Vagina (tissue), 2 donors: Measurements from ENCODE around the gene DDI1. TPM values are rescaled to one million over a fixed set of nuclear protein-coding genes. Genes with fewer than 3 reads are reported as not detected.

Experiments
- DNase-seq, 2 donors: peaks; one replicate each; pipeline ENCODE4 v3.0.0-alpha.2; 2017; ENCODE audit errors: extremely low spot score in 2 of 2
- H3K27ac ChIP-seq: fragments of 200-600 bp; sonication (generic); one replicate; pipeline ENCODE4 v1.5.1; 2019
- H3K27me3 ChIP-seq: fragments of 200-600 bp; sonication (generic); one replicate; pipeline ENCODE4 v1.5.1; 2019
- H3K36me3 ChIP-seq, 2 donors: fragments of 200-600 bp; sonication (generic); one replicate each; pipeline ENCODE4 v1.5.1; 2017 to 2019
- H3K4me1 ChIP-seq: fragments of 200-600 bp; sonication (generic); one replicate; pipeline ENCODE4 v1.5.1; 2019
- H3K4me3 ChIP-seq, 2 donors: fragments of 200-600 bp; sonication (generic); 1 replicate in 1 of 2; 2 replicates in 1 of 2; pipeline ENCODE4 v1.5.1; 2016 to 2019
- H3K9me3 ChIP-seq: fragments of 200-600 bp; sonication (generic); one replicate; pipeline ENCODE4 v1.5.1; 2019
- CTCF ChIP-seq, 3 experiments: fragments of 450-650 bp in 2 of 3; fragments of 200-600 bp in 1 of 3; sonication (generic) in 1 of 3; IDR thresholded peaks; one replicate each; pipeline ENCODE4 v1.5.1; 2017 to 2019; ENCODE audit warnings: antibody characterized with exemption in 3 of 3, mild to moderate bottlenecking in 2 of 3, moderate library complexity in 2 of 3
- POLR2A ChIP-seq, 2 donors: fragments of 450-650 bp; IDR thresholded peaks; one replicate each; pipeline ENCODE4 v1.6.1; 2017; ENCODE audit warnings: antibody characterized with exemption in 2 of 2, mild to moderate bottlenecking in 2 of 2, moderate library complexity in 2 of 2
- POLR2AphosphoS5 ChIP-seq, 2 donors: sonication (generic); formaldehyde crosslinking; IDR thresholded peaks; one replicate each; pipeline ENCODE4 v1.9.0; 2017; ENCODE audit warnings: antibody characterized with exemption in 2 of 2, mild to moderate bottlenecking in 2 of 2, low read depth in 1 of 2; ENCODE audit not compliant: insufficient read depth in 1 of 2
- intact Hi-C: fragments of 100-400 bp; cut with DNase I; formaldehyde crosslinking; loops from one replicate; pipeline ENCODE4 v1.15.1; 2023
- total RNA-seq: library from RNA; depleted of rRNA; stranded (reverse); fragments of >200 nt; gene quantifications from one replicate; pipeline ENCODE4 v1.2.3, GENCODE V29; 2016

Gene DDI1
- total RNA-seq, 1 donor from 2014 or later = not detected

DNA sequence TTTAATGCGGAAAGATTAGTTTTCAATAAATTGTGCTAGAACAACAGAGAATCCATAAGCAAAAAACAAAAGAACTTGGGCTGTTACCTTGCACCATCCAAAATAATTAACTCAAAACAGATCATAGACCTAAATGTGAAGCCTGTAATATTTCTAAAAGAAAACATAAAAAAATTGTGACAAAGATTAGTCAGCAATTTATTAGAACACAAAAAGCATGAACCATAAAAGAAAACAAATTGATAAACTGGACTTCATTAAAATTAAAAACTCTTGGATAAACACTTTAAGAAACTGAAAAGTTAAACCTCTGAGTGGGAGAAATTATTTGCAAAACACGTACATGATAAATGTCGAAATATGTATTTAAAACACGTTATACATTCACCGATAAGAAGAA, 21.5 kb downstream of the DDI1 start:
- Histone ChIP-seq H3K4me1 (peaks cover 25% of the 10 kb centered on the region), H3K9me3 (no peaks in the 10 kb centered on the region), H3K4me3 (no peak overlapping the region), H3K27ac (no peak overlapping the region), H3K36me3 (no peaks in the 10 kb centered on the region), H3K27me3 (no peaks in the 10 kb centered on the region)
- TF ChIP-seq CTCF (IDR thresholded peaks at IDR 0.05) (no peak), POLR2A (IDR thresholded peaks at IDR 0.05) (no peak), POLR2AphosphoS5 (IDR thresholded peaks at IDR 0.05; ENCODE audit: insufficient read depth in 1 of 2, low read depth in 1 of 2) (no peak)
- no peak for DNase-seq
- intact Hi-C loops = no loop called here

DNA sequence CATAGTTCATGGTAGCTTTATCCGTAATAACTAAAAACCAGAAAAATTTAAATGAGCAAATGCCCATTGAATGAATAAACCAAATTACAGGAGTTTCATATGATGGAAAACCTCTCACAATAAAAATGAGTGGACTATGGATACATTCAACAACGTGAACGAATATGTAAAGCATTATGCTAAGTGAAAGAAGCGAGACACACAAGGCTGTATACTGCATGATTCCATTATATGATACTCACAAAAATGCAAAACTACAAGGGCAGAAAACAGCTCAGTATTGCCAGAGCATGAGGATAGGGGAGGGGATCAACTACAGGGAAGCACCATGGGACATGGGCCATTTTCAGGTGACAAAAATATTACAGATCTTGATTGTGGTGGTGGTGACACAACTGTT, 22.2 kb downstream of the DDI1 start:
- intact Hi-C loops = no loop called here
- no peaks in the 10 kb centered on the region for H3K9me3 ChIP-seq
- no peak overlapping the region for H3K27ac ChIP-seq

GRCh38 chr11:104060004-104060794, 23.8 kb downstream of the DDI1 start:
- H3K36me3 ChIP-seq = no peaks in the 10 kb centered on the region
- intact Hi-C loops = no loop called here
- H3K4me3 ChIP-seq = no peak overlapping the region
- TF ChIP-seq POLR2AphosphoS5 (IDR thresholded peaks at IDR 0.05; ENCODE audit: insufficient read depth in 1 of 2, low read depth in 1 of 2) = no peak
- TF ChIP-seq POLR2A (IDR thresholded peaks at IDR 0.05) = no peak
- TF ChIP-seq CTCF (IDR thresholded peaks at IDR 0.05) = no peak
- peaks cover 12% of the 10 kb centered on the region for H3K4me1 ChIP-seq
- H3K27ac ChIP-seq = no peak overlapping the region
- no peaks in the 10 kb centered on the region for H3K27me3 ChIP-seq
- no peak for DNase-seq
- no peaks in the 10 kb centered on the region for H3K9me3 ChIP-seq

More for the DNA sequence above, 22.2 kb downstream of the DDI1 start:
- DNase-seq = no peak
- TF ChIP-seq CTCF (IDR thresholded peaks at IDR 0.05) (no peak), POLR2AphosphoS5 (IDR thresholded peaks at IDR 0.05; ENCODE audit: insufficient read depth in 1 of 2, low read depth in 1 of 2) (no peak)
- Histone ChIP-seq H3K36me3 (no peaks in the 10 kb centered on the region), H3K27me3 (no peaks in the 10 kb centered on the region), H3K4me3 (no peak overlapping the region), H3K4me1 (peaks cover 23% of the 10 kb centered on the region)

DNA sequence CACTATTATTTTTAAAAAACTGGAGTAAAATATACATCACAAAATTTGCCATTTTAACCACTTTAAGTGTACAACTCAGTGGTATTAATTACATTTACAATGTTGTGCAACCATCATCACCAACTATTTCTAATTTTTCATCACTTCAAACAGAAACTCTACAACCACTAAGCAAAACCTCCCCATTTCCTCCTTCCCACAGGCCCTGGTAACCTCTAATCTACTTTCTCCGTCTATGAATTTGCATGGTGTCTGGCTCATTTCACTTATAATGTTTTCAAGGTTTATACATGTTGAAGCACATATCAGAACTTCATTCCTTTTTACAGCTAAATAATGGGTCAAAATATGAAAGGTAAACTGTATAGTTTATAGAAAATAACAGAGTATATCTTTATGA, 24.4 kb downstream of the DDI1 start:
- Histone ChIP-seq H3K4me3 (no peak overlapping the region), H3K9me3 (no peaks in the 10 kb centered on the region), H3K4me1 (peaks cover 11% of the 10 kb centered on the region), H3K27me3 (no peaks in the 10 kb centered on the region), H3K27ac (no peak overlapping the region), H3K36me3 (no peaks in the 10 kb centered on the region)
- intact Hi-C loops = no loop called here
- TF ChIP-seq POLR2A (IDR thresholded peaks at IDR 0.05) (no peak), POLR2AphosphoS5 (IDR thresholded peaks at IDR 0.05; ENCODE audit: insufficient read depth in 1 of 2, low read depth in 1 of 2) (no peak), CTCF (IDR thresholded peaks at IDR 0.05) (no peak)
- DNase-seq = no peak

DNA sequence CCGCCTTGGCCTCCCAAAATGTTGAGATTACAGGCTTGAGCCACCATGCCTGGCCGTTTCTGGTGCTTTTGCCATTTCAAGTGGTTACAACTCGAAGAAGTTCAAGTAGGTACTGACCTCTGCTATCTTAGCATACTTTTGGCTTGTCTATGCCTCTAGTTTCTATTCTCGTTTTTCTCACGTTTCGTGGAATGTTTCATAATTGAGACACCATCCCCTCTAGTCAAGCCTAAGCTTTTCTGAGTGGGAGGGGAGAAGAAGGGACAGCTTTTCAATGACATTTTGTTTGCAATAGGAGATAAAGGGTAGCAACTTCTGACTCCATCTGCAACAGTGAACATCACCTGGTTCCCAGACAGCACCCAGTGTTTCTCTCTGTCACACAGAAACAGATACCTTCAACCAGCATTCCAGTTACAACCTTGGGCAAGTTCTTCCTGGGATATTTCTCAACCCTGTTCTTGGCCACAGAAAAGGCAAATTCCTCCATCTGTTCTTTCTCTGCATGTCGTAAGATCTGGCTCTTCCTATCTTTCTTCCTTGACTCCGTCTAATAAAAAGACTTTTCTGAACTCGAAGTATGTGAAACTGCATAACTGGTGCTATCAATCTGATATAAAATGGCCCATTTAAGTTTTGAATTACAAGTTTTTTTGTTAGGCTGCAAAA, 25.5 kb downstream of the DDI1 start:
- no peak for TF ChIP-seq POLR2AphosphoS5 (IDR thresholded peaks at IDR 0.05; ENCODE audit: insufficient read depth in 1 of 2, low read depth in 1 of 2)
- no peak for TF ChIP-seq POLR2A (IDR thresholded peaks at IDR 0.05)
- intact Hi-C loops = no loop called here
- H3K9me3 ChIP-seq = no peaks in the 10 kb centered on the region
- no peak overlapping the region for H3K4me3 ChIP-seq
- H3K27ac ChIP-seq = no peak overlapping the region
- DNase-seq = no peak
- H3K4me1 ChIP-seq = peaks cover 11% of the 10 kb centered on the region
- no peaks in the 10 kb centered on the region for H3K36me3 ChIP-seq
- no peaks in the 10 kb centered on the region for H3K27me3 ChIP-seq
